PC-3 (cell line): ENCODE measurements around the gene ECHDC3. TPM values are rescaled to one million over a fixed set of nuclear protein-coding genes. Genes with fewer than 3 reads are reported as not detected.

ENCODE experiments used
- ATAC-seq: fragments of 200-7000 bp; cut with Tn5 transposase; 2 replicates; pipeline ENCODE4 v1.9.1; 2020; ENCODE audit warnings: mild to moderate bottlenecking, moderate library complexity
- BruUV-seq: library from RNA; stranded (reverse); fragments of 400-500 nt; replicated peaks from 2 replicates; lab custom pipeline; 2021; lab: Mats Ljungman, UMichigan
- CTCF ChIA-PET: fragments of 300-600 bp; sonication (Branson Sonifier 250); formaldehyde crosslinking; loops from one replicate; lab custom pipeline; 2022; ENCODE audit warnings: antibody characterized with exemption; lab: Charles Lee
- POLR2A ChIA-PET: fragments of 300-600 bp; sonication (Branson Sonifier 250); formaldehyde crosslinking; loops from one replicate; lab custom pipeline; 2022; ENCODE audit warnings: antibody characterized with exemption; ENCODE audit not compliant: unreplicated experiment; lab: Charles Lee
- DNase-seq: peaks from one replicate; pipeline ENCODE4 v3.0.0-alpha.2; 2015
- H2AFZ ChIP-seq: fragments of 300-600 bp; sonication (generic); 2 replicates; pipeline ENCODE4 v1.6.0; 2016; ENCODE audit warnings: antibody characterized with exemption, low read length
- H3F3A ChIP-seq: fragments of 300-600 bp; sonication (generic); one replicate; pipeline ENCODE4 v1.6.0; 2017; ENCODE audit warnings: antibody characterized with exemption, low read length, control low read depth, mild to moderate bottlenecking; ENCODE audit not compliant: unreplicated experiment
- H3K27ac ChIP-seq: fragments of 300-600 bp; sonication (generic); 2 replicates; pipeline ENCODE4 v1.5.1; 2016; ENCODE audit warnings: mild to moderate bottlenecking, low read length
- H3K27me3 ChIP-seq: fragments of 300-600 bp; sonication (generic); 2 replicates; pipeline ENCODE4 v1.6.1; 2016; ENCODE audit warnings: low read length, mixed read lengths
- H3K36me3 ChIP-seq: fragments of 300-600 bp; sonication (generic); 2 replicates; pipeline ENCODE4 v1.6.1; 2016; ENCODE audit warnings: low read depth, mixed run types, low read length, mixed read lengths
- H3K4me1 ChIP-seq: fragments of 300-600 bp; sonication (generic); 2 replicates; pipeline ENCODE4 v1.5.1; 2016; ENCODE audit warnings: low read length; ENCODE audit not compliant: insufficient read depth
- H3K4me2 ChIP-seq: fragments of 300-600 bp; sonication (generic); 2 replicates; pipeline ENCODE4 v1.6.0; 2016; ENCODE audit warnings: low read length
- H3K4me3 ChIP-seq: fragments of 300-600 bp; sonication (generic); 2 replicates; pipeline ENCODE4 v1.5.1; 2016; ENCODE audit warnings: mild to moderate bottlenecking, low read length, mixed read lengths
- H3K79me2 ChIP-seq: fragments of 300-600 bp; sonication (generic); 2 replicates; pipeline ENCODE4 v1.6.1; 2017; ENCODE audit warnings: low read length, mixed read lengths
- H3K9ac ChIP-seq: fragments of 300-600 bp; sonication (generic); 2 replicates; pipeline ENCODE4 v1.6.0; 2016; ENCODE audit warnings: mild to moderate bottlenecking, low read length
- H3K9me2 ChIP-seq: fragments of 300-600 bp; sonication (generic); replicated peaks from 2 replicates; pipeline ENCODE4 v1.6.1; 2016; ENCODE audit warnings: mixed run types, low read length, mixed read lengths
- H3K9me3 ChIP-seq: fragments of 300-600 bp; sonication (generic); 2 replicates; pipeline ENCODE4 v1.6.1; 2016; ENCODE audit warnings: low read length, mixed read lengths
- H4K20me1 ChIP-seq: fragments of 300-600 bp; sonication (generic); 2 replicates; pipeline ENCODE4 v1.6.1; 2016; ENCODE audit warnings: low read length, mixed read lengths
- EZH2 ChIP-seq: fragments of 300-600 bp; sonication (generic); IDR thresholded peaks from one replicate; pipeline ENCODE4 v1.6.1; 2017; ENCODE audit warnings: antibody characterized with exemption, mild to moderate bottlenecking, low read length; ENCODE audit not compliant: unreplicated experiment
- EZH2phosphoT487 ChIP-seq: fragments of 300-600 bp; sonication (generic); IDR thresholded peaks from 2 replicates; pipeline ENCODE4 v1.6.1; 2018; ENCODE audit warnings: mild to moderate bottlenecking, antibody characterized with exemption, low read length, borderline replicate concordance
- intact Hi-C: fragments of 100-400 bp; cut with micrococcal nuclease; formaldehyde crosslinking; loops from 2 replicates; pipeline ENCODE4 v1.9.0; 2023
- total RNA-seq: library from RNA; depleted of rRNA; stranded (reverse); fragments of >200 nt; gene quantifications from 2 replicates; pipeline ENCODE4 v1.2.3, GENCODE V29; 2014
- TF ChIP-seq, protein P1 (sequence below): fragments of 300-600 bp; sonication (generic); conservative IDR thresholded peaks from 2 replicates; pipeline ENCODE4 v1.5.1; 2017; ENCODE audit warnings: antibody characterized with exemption, low read depth, mild to moderate bottlenecking, low read length

Gene ECHDC3
- total RNA-seq, 1 experiment from 2014 or later, result not detected

DNA sequence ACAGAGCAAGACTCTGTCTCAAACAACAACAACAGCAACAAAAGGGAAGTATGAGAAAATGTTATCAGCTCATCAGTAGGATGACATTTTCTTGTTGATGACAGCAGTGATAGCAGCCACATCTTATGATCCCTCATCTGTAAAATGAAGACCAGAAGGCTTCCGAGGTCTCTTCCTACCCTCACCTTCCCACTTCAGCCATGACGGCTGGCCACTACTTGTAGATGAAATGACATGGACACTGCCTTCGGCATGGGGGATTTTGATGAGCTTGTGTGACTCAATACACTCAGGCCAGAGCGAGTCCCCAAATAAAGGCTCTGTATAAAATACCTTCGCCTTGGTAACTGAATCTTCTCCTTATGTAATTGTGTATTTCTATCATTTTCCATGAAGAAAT lies 6.7 kb downstream of the ECHDC3 start:
- no TSS peak for BruUV-seq
- no peaks in the 10 kb centered on the region for H3K36me3 ChIP-seq
- no peak overlapping the region for H2AFZ ChIP-seq
- TF ChIP-seq EZH2phosphoT487 (no peak), EZH2 (no peak)
- TF ChIP-seq, protein P1, sequence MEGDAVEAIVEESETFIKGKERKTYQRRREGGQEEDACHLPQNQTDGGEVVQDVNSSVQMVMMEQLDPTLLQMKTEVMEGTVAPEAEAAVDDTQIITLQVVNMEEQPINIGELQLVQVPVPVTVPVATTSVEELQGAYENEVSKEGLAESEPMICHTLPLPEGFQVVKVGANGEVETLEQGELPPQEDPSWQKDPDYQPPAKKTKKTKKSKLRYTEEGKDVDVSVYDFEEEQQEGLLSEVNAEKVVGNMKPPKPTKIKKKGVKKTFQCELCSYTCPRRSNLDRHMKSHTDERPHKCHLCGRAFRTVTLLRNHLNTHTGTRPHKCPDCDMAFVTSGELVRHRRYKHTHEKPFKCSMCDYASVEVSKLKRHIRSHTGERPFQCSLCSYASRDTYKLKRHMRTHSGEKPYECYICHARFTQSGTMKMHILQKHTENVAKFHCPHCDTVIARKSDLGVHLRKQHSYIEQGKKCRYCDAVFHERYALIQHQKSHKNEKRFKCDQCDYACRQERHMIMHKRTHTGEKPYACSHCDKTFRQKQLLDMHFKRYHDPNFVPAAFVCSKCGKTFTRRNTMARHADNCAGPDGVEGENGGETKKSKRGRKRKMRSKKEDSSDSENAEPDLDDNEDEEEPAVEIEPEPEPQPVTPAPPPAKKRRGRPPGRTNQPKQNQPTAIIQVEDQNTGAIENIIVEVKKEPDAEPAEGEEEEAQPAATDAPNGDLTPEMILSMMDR, result no peak
- H3K9ac ChIP-seq, result no peak overlapping the region
- H3K4me2 ChIP-seq, result no peak overlapping the region
- H3K27ac ChIP-seq, result no peak overlapping the region
- ChIA-PET CTCF (no interaction called here), POLR2A (no interaction called here)
- no peaks in the 10 kb centered on the region for H3K9me2 ChIP-seq
- no peaks in the 10 kb centered on the region for H3F3A ChIP-seq
- no peaks in the 10 kb centered on the region for H4K20me1 ChIP-seq
- DNase-seq, result no peak
- intact Hi-C loops, result no loop called here
- ATAC-seq, result no peak
- H3K4me1 ChIP-seq, result no peaks in the 10 kb centered on the region
- no peaks in the 10 kb centered on the region for H3K9me3 ChIP-seq
- no peaks in the 10 kb centered on the region for H3K79me2 ChIP-seq
- H3K4me3 ChIP-seq, result no peak overlapping the region
- H3K27me3 ChIP-seq, result no peaks in the 10 kb centered on the region

DNA sequence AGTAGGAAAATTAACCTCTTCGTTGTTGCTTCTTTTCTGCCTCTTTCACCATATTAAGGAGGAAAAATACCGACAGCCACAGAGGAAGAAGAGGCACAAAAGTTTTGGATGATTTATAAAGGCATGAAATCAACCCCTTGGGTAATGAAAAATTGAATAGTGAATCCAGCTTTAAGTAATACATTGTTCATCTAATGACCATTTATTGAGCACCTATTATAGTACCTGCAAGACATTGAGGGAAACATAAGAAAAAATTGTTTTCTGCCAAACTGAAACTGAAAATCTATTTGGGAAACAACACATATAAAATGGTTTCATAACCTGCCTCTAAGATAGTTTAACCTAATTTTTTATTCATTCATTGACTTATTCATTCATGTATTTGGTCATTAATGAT lies 8.2 kb downstream of the ECHDC3 start:
- Histone ChIP-seq H3F3A (no peaks in the 10 kb centered on the region), H3K4me2 (no peak overlapping the region), H3K4me1 (no peaks in the 10 kb centered on the region), H3K79me2 (no peaks in the 10 kb centered on the region), H3K4me3 (no peak overlapping the region), H3K9ac (no peak overlapping the region), H3K27me3 (no peaks in the 10 kb centered on the region), H3K27ac (no peak overlapping the region), H2AFZ (no peak overlapping the region), H3K9me2 (no peaks in the 10 kb centered on the region), H3K36me3 (no peaks in the 10 kb centered on the region), H4K20me1 (no peaks in the 10 kb centered on the region), H3K9me3 (no peaks in the 10 kb centered on the region)
- TF ChIP-seq EZH2phosphoT487, result no peak
- TF ChIP-seq EZH2, result no peak
- TF ChIP-seq, protein P1, result no peak
- POLR2A ChIA-PET, result no interaction called here
- CTCF ChIA-PET, result no interaction called here
- ATAC-seq, result no peak
- DNase-seq, result no peak
- intact Hi-C loops, result no loop called here
- no TSS peak for BruUV-seq

DNA sequence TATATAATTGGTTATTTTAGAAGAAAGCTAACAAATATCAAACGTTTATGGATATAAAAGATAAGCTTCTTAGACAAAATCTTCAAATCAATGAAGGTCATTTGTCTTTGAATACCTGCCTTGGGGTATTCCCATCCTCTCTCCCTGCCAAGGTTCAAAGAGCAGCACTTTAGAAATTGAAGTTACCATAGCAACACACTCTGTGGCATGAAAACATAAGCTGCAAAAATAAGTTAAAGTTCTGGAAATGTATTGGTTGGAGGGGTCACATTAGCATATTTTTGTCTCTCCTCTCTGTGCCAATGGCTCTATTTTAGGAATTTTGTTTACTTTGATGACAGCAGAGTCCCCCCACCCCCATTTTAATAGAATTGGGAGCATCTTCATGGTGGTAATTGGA lies 12.0 kb downstream of the ECHDC3 start:
- H3K4me1 ChIP-seq, result no peaks in the 10 kb centered on the region
- H4K20me1 ChIP-seq, result no peaks in the 10 kb centered on the region
- no peaks in the 10 kb centered on the region; the same call in 1 of the 2 replicates for H3K36me3 ChIP-seq
- TF ChIP-seq EZH2phosphoT487, result no peak
- no peak overlapping the region for H3K4me3 ChIP-seq
- POLR2A ChIA-PET, result no interaction called here
- no peak overlapping the region for H2AFZ ChIP-seq
- intact Hi-C loops, result no loop called here
- no peak overlapping the region for H3K4me2 ChIP-seq
- no peaks in the 10 kb centered on the region for H3F3A ChIP-seq
- ATAC-seq (no peak), DNase-seq (no peak)
- H3K79me2 ChIP-seq, result no peaks in the 10 kb centered on the region
- BruUV-seq, result no TSS peak
- no peak overlapping the region for H3K9ac ChIP-seq
- CTCF ChIA-PET, result no interaction called here
- no peaks in the 10 kb centered on the region for H3K27me3 ChIP-seq
- no peaks in the 10 kb centered on the region for H3K9me2 ChIP-seq
- H3K27ac ChIP-seq, result no peak overlapping the region
- H3K9me3 ChIP-seq, result no peaks in the 10 kb centered on the region
